ENCODE measurements around the gene DNAJB6.
A peak's percentile ranks its signal among the peaks of the same experiment; 100 is the strongest.

DNA sequence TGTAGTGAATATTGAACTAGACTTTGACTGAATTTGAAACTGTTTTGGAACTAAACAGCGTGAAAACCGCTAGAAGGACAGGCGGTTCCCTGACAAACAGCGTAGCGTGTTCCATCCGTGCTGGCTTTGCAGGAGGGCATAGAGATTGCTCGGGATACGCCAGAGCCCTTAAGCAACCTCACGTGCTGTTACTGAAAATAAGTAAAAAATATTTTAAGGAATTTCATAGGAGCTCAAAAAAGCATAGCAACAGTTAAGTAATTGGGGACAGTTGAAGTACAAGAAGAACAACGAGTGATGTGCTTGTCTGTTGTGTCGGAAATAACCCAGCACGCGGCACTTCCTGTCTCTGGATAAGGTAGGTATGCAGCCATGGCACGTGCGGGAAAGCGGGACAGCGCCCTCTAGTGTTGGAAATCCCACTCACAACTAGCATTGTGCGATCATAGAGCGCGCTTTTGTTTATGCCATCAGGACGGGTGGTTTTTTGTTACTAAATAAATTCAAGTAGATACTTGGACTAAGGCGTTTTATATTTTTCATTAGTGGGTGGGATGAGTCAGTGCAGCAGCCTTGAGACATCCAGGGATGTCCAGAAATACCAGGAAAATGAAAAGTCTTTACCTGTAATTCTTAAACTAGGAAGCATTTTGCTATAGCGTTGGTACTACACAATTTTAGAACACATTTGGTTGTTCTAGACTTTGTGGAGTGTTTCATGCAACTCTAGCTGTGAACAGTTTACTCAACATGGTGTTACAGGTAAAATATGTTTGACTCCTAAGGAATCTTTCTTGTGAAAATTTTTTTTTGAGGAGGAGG, 50.4 kb downstream of the DNAJB6 start:
- TF ChIP-seq, protein P1, sequence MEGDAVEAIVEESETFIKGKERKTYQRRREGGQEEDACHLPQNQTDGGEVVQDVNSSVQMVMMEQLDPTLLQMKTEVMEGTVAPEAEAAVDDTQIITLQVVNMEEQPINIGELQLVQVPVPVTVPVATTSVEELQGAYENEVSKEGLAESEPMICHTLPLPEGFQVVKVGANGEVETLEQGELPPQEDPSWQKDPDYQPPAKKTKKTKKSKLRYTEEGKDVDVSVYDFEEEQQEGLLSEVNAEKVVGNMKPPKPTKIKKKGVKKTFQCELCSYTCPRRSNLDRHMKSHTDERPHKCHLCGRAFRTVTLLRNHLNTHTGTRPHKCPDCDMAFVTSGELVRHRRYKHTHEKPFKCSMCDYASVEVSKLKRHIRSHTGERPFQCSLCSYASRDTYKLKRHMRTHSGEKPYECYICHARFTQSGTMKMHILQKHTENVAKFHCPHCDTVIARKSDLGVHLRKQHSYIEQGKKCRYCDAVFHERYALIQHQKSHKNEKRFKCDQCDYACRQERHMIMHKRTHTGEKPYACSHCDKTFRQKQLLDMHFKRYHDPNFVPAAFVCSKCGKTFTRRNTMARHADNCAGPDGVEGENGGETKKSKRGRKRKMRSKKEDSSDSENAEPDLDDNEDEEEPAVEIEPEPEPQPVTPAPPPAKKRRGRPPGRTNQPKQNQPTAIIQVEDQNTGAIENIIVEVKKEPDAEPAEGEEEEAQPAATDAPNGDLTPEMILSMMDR (conservative IDR thresholded peaks at IDR 0.05; ENCODE audit: low read depth, low read length): peak; percentile 88
- no peak for TF ChIP-seq RCOR1 (IDR thresholded peaks at IDR 0.05; ENCODE audit: insufficient replicate concordance, low read length)
- TF ChIP-seq POLR2A (IDR thresholded peaks at IDR 0.05; ENCODE audit: low read depth, low read length): no peak
- no peak for TF ChIP-seq MAZ (IDR thresholded peaks at IDR 0.05; ENCODE audit: borderline replicate concordance, low read depth, low read length)
- TF ChIP-seq RAD21 (IDR thresholded peaks at IDR 0.05; ENCODE audit: low read length): peak; percentile 53
- TF ChIP-seq CEBPB (IDR thresholded peaks at IDR 0.05; ENCODE audit: low read depth, low read length): no peak
- TF ChIP-seq SMC3 (IDR thresholded peaks at IDR 0.05; ENCODE audit: low read depth, low read length): peak; percentile 26; the same call in 1 of the 2 replicates
- TF ChIP-seq FOS (IDR thresholded peaks at IDR 0.05; ENCODE audit: low read depth, low read length): peak; percentile 35; the same call in 1 of the 2 replicates
- no peak for TF ChIP-seq NFE2L2 (IDR thresholded peaks at IDR 0.05; ENCODE audit: low read depth, low read length)
- TF ChIP-seq, protein P2, sequence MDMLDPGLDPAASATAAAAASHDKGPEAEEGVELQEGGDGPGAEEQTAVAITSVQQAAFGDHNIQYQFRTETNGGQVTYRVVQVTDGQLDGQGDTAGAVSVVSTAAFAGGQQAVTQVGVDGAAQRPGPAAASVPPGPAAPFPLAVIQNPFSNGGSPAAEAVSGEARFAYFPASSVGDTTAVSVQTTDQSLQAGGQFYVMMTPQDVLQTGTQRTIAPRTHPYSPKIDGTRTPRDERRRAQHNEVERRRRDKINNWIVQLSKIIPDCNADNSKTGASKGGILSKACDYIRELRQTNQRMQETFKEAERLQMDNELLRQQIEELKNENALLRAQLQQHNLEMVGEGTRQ (IDR thresholded peaks at IDR 0.05; ENCODE audit: low read depth, low read length): peak; percentile 81
- TF ChIP-seq MXI1 (IDR thresholded peaks at IDR 0.05; ENCODE audit: borderline replicate concordance, low read depth, low read length): peak; percentile 83
- TF ChIP-seq MAFK (IDR thresholded peaks at IDR 0.05; ENCODE audit: low read depth, low read length): no peak
- no peak for TF ChIP-seq CHD1 (IDR thresholded peaks at IDR 0.05; ENCODE audit: low read depth, low read length)

Data from IMR-90 (cell line).